IPS-15b (cell line): Measurements from ENCODE around the gene EML1.

Experiments
- H3K27me3 ChIP-seq: one replicate; pipeline ENCODE4 v1.6.1; 2013; ENCODE audit warnings: low read length; ENCODE audit not compliant: control insufficient read depth, insufficient read depth
- H3K36me3 ChIP-seq: one replicate; pipeline ENCODE4 v1.6.1; 2013; ENCODE audit warnings: low read length; ENCODE audit not compliant: control insufficient read depth, insufficient read depth
- H3K4me1 ChIP-seq: one replicate; pipeline ENCODE4 v1.6.1; 2013; ENCODE audit warnings: mild to moderate bottlenecking, low read length; ENCODE audit not compliant: control insufficient read depth, insufficient read depth
- H3K4me3 ChIP-seq: one replicate; pipeline ENCODE4 v1.5.1; 2013; ENCODE audit warnings: low read depth, low read length
- H3K9ac ChIP-seq: one replicate; pipeline ENCODE4 v1.6.1; 2013; ENCODE audit warnings: low read depth, mild to moderate bottlenecking, low read length
- H3K9me3 ChIP-seq: one replicate; pipeline ENCODE4 v1.6.1; 2013; ENCODE audit warnings: mild to moderate bottlenecking, low read length; ENCODE audit not compliant: control insufficient read depth, insufficient read depth

The EML1 gene

DNA sequence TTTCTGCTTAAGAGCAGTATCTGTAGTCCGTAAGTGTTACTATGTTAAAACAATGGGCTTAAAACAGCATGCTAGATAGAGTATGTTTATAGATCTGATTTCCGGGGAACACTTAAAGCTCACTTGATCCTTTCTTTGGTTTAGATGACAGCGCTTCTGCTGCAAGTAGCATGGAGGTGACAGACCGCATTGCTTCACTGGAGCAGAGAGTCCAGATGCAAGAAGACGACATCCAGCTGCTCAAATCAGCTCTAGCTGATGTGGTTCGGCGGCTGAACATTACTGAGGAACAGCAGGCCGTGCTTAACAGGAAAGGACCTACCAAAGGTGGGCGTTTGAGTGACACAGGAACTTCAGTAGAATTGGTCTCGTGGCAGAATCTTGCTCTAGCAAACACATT is 57.5 kb downstream of the EML1 start:
- Histone ChIP-seq H3K27me3 (no peaks in the 10 kb centered on the region), H3K36me3 (no peaks in the 10 kb centered on the region), H3K4me1 (no peaks in the 10 kb centered on the region), H3K9me3 (no peaks in the 10 kb centered on the region), H3K4me3 (no peak overlapping the region), H3K9ac (no peak overlapping the region)

DNA sequence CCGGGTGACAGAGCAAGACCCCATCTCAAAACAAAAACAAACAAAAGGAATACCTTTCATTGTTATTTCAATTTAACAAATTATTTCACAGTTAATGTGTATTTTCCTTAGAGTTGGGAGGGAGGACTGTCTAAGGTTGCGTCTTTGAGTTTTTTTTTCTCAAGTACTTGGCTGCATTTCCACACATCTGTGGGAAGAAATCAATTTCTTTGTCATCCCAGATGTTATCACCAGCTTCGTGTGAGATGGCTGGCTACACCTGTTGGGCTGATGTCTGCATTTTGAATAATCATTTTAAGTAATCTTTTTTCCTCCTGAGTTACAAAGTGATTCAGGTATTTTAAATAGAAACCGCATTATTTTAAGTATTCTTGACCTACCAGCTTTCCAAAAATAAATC is 59.4 kb downstream of the EML1 start:
- H3K4me1 ChIP-seq = no peaks in the 10 kb centered on the region

DNA sequence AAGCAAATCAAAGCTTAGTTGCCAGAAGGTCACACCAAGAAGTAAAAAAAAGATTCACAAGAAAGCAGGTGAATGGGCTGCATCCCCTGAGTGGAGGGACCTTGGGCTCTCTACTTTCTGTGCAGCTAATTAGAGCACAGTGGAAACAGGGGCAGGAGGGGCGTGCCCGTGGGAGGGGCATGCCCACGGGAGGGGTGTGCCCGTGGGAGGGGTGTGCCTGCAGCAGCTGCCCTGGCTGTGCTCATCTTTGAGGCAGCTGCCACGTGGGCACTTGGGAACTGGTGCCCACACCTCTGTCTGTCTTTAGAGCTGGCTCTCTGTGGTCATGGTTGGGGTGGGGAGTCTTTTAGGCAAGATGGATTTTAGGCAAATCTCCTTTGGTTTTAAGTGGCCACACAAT is 60.0 kb downstream of the EML1 start:
- H3K36me3 ChIP-seq = no peaks in the 10 kb centered on the region
- H3K4me3 ChIP-seq = no peak overlapping the region
- H3K4me1 ChIP-seq = no peaks in the 10 kb centered on the region
- H3K9me3 ChIP-seq = no peaks in the 10 kb centered on the region
- no peak overlapping the region for H3K9ac ChIP-seq
- H3K27me3 ChIP-seq = no peaks in the 10 kb centered on the region

More for the DNA sequence above, 59.4 kb downstream of the EML1 start:
- no peaks in the 10 kb centered on the region for H3K36me3 ChIP-seq
- no peaks in the 10 kb centered on the region for H3K27me3 ChIP-seq
- H3K9me3 ChIP-seq = no peaks in the 10 kb centered on the region
- H3K4me3 ChIP-seq = no peak overlapping the region
- no peak overlapping the region for H3K9ac ChIP-seq

DNA sequence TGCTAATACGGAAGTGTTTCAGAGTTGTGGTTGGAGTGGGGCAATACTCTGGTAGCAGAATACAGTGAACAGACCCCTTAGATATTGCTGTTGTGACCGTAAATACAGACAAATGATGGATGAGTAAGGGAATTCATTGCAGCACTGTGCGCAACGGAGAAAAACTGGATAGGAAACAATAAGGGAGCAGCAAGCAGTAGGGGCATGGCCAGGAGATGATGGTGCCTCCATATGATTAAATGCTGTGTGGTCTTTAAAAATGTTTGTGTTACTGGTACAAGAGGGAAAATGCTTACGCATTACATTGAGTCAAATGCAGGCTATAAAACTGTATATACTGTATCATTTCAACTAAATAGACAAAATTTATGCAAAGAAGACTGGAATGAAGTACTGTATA is 61.6 kb downstream of the EML1 start:
- Histone ChIP-seq H3K9me3 (no peaks in the 10 kb centered on the region), H3K27me3 (no peaks in the 10 kb centered on the region), H3K36me3 (no peaks in the 10 kb centered on the region), H3K4me3 (no peak overlapping the region), H3K9ac (no peak overlapping the region), H3K4me1 (no peaks in the 10 kb centered on the region)

DNA sequence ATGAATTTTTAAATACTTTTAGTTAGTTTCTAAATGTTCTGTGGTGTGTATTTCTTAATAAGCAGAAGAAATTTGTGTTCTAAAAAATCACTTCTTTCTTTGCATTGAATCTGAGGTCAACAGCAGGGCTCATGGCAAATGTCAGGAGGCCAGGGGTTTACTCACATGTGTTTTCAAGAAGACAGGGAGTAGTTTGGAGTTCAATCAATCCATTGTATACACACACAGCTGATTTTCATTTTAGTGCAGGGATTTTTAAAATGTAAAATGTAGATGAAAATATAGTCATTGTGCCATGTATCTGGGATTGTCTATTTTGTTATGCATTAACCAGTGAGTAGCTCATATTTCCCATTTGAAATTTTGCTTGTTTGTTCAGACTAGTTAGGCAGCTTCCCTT is 62.1 kb downstream of the EML1 start:
- Histone ChIP-seq H3K4me1 (no peaks in the 10 kb centered on the region), H3K36me3 (no peaks in the 10 kb centered on the region), H3K9ac (no peak overlapping the region), H3K9me3 (no peaks in the 10 kb centered on the region), H3K4me3 (no peak overlapping the region), H3K27me3 (no peaks in the 10 kb centered on the region)

DNA sequence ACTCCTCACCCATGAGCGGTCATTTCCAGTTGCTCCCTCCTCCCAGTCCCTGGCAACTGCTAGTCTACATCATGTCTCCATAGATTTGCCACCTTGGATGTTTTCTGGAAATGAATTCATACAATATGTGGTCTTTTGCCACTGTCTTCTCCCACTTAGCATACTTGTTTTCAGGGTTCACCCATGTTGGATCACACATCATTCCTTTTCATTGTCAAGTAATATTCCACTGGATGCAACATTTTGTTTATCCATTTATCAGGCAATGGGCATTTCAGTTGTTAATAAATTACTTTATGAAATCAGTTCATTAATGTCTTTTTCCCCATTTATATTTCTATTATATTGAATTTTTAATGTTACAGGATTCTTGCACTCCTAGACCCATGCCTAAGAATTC is 64.3 kb downstream of the EML1 start:
- no peaks in the 10 kb centered on the region for H3K27me3 ChIP-seq
- H3K36me3 ChIP-seq = no peaks in the 10 kb centered on the region

DNA sequence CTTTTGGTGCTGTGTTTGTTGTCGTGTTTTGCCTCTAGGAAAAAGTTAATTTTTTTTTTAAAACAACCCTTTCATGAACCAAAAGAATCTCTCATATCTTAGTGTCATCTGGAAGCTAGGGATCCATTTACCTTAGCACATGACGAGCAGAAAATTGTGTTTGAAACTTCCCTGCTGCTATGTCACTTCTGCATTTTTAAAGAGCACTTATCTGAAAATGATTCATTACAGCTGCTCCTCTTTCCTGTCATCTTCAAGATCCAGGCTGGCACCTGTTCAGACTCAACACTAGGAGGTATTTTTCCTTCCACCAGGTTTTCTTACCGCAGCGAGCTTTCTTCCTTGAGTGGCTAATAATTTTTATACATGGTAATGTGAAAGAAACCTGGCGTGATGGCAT is 67.0 kb downstream of the EML1 start:
- Histone ChIP-seq H3K36me3 (no peaks in the 10 kb centered on the region), H3K4me3 (no peak overlapping the region), H3K27me3 (no peaks in the 10 kb centered on the region), H3K9me3 (peaks cover 3% of the 10 kb centered on the region), H3K9ac (no peak overlapping the region), H3K4me1 (no peaks in the 10 kb centered on the region)

More for the DNA sequence above, 64.3 kb downstream of the EML1 start:
- no peaks in the 10 kb centered on the region for H3K4me1 ChIP-seq
- no peak overlapping the region for H3K9ac ChIP-seq
- no peaks in the 10 kb centered on the region for H3K9me3 ChIP-seq
- no peak overlapping the region for H3K4me3 ChIP-seq

DNA sequence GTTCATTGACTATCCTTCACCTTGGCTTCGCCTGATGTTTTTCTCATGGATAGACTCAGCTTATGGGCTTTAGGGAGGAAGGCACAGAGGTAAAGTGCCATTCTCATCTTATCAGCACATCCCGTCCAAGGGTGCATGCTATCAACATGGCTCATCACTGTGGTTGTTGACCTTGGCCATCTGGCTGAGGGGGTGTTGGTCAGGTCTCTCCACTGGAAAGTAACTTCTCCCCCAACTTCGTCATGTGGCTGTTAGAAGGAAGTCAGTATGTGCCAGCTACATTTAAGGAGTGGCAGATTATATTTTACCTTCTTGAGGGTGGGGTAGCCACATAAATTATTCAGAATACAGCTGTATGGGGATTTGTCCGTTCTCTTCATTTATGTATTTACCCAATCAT is 68.9 kb downstream of the EML1 start:
- Histone ChIP-seq H3K36me3 (no peaks in the 10 kb centered on the region), H3K4me1 (no peaks in the 10 kb centered on the region), H3K9ac (no peak overlapping the region), H3K4me3 (no peak overlapping the region), H3K27me3 (no peaks in the 10 kb centered on the region), H3K9me3 (peaks cover 4% of the 10 kb centered on the region)

DNA sequence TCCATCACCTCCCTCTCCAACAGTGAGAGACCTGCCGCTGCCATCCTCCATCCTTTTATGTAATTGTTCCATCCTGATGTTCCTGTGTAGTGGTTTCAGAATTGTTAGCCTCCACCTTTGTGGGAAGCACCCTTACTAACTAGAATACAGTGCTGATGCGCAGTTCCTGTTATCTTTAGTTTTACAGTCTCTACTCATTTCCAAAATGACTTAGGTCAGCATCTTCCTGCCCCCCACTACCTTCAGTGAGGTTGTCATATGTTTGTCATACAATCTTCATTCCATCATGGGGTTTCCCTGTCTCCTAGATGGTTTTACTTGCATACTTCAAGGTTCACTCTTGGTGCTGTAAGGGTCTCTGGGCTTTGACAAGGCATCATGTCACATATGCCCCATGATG is 69.8 kb downstream of the EML1 start:
- Histone ChIP-seq H3K4me3 (no peak overlapping the region), H3K36me3 (no peaks in the 10 kb centered on the region), H3K4me1 (no peaks in the 10 kb centered on the region), H3K9me3 (peaks cover 4% of the 10 kb centered on the region), H3K9ac (no peak overlapping the region), H3K27me3 (no peaks in the 10 kb centered on the region)

DNA sequence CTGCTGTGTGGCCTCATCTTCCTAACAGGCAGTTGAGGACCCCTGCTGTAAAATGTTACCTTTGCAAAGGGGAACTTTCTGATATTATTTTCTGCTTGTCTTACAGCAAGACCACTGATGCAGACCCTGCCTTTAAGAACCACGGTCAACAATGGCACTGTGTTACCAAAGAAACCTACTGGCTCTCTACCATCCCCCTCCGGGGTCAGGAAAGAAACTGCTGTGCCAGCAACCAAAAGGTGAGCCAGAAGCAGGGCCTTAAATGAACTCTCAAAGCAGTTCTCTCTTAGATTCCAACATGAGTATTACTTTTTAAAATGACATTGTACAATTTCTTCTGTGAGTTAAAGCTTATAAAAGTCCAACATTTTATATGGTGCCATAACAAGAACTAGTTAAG is 72.2 kb downstream of the EML1 start:
- no peaks in the 10 kb centered on the region for H3K36me3 ChIP-seq
- H3K4me3 ChIP-seq = no peak overlapping the region
- H3K9ac ChIP-seq = no peak overlapping the region
- H3K27me3 ChIP-seq = no peaks in the 10 kb centered on the region
- H3K9me3 ChIP-seq = peaks cover 4% of the 10 kb centered on the region
- H3K4me1 ChIP-seq = no peaks in the 10 kb centered on the region

DNA sequence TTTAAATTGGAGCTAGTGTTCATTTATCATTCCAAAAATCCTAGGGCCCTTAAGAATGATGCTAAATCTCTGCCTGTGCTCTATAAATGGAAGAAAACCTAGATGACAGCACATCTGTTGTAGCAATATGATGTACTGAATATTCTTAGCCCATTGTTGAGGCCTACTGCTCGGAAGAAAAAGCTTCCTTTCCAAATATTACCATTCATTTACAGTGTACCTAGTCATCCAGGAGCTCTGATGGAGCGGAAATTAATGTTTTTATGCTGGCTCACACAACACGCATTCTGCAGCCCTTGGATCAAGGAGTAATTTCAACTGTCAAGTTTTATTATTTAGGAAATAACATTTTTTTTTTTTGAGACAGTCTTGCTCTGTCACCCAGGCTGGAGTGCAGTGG is 77.4 kb downstream of the EML1 start:
- no peak overlapping the region for H3K9ac ChIP-seq
- H3K36me3 ChIP-seq = no peaks in the 10 kb centered on the region
- H3K4me3 ChIP-seq = no peak overlapping the region
- H3K9me3 ChIP-seq = no peaks in the 10 kb centered on the region
- H3K27me3 ChIP-seq = no peaks in the 10 kb centered on the region
- H3K4me1 ChIP-seq = peaks cover 27% of the 10 kb centered on the region

DNA sequence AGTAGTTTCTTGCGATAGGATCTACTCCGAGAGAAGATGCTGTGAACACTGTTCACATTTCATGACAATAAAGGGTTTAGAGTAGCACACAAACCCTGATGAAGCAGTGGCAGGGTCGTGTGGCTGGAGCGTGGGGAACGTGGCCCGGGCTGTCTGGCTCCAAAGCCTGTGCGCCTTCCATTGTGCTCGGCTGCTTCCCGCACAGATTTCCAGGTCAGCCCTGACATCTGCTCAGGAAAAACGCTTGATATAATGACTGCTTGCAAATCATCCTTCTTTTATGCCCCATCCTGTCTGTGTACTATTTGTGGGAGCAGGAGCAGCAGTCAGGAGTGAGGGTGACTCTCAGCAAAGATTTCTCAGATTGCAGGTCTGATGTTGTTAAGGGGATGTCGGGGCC is 78.6 kb downstream of the EML1 start:
- H3K9me3 ChIP-seq = no peaks in the 10 kb centered on the region
- peaks cover 27% of the 10 kb centered on the region for H3K4me1 ChIP-seq
- no peak overlapping the region for H3K9ac ChIP-seq
- no peaks in the 10 kb centered on the region for H3K36me3 ChIP-seq
- no peak overlapping the region for H3K4me3 ChIP-seq
- no peaks in the 10 kb centered on the region for H3K27me3 ChIP-seq
